Testis (tissue), 3 donors: Measurements from ENCODE around the gene HIPK3. TPM values are rescaled to one million over a fixed set of nuclear protein-coding genes. Genes with fewer than 3 reads are reported as not detected.
"Not testable (repeated sequence)": the region's sequence is repeated elsewhere in the genome, so short reads cannot be mapped to it uniquely, and the experiment has no call there.

Experiments
- DNase-seq: peaks from one replicate; pipeline ENCODE4 v3.0.0-alpha.2; 2019
- H3K27ac ChIP-seq, 2 donors: fragments of 200-600 bp; sonication (generic); one replicate each; pipeline ENCODE4 v1.5.1; 2019
- H3K27me3 ChIP-seq: fragments of 200-600 bp; sonication (generic); one replicate; pipeline ENCODE4 v1.5.1; 2019
- H3K36me3 ChIP-seq: fragments of 200-600 bp; sonication (generic); one replicate; pipeline ENCODE4 v1.5.1; 2017; ENCODE audit warnings: low read depth; ENCODE audit errors: missing control alignments
- H3K4me1 ChIP-seq: fragments of 200-600 bp; sonication (generic); one replicate; pipeline ENCODE4 v1.5.1; 2019
- H3K4me3 ChIP-seq, 2 donors: fragments of 200-600 bp; sonication (generic); one replicate each; pipeline ENCODE4 v1.5.1; 2017 to 2019
- H3K9me3 ChIP-seq: fragments of 200-600 bp; sonication (generic); one replicate; pipeline ENCODE4 v1.5.1; 2017
- POLR2A ChIP-seq: fragments of 450-650 bp; IDR thresholded peaks from one replicate; pipeline ENCODE4 v1.6.1; 2017; ENCODE audit warnings: antibody characterized with exemption, mild to moderate bottlenecking, moderate library complexity
- WGBS, 2 donors: methylation state at CpG; one replicate each; pipeline ENCODE4 v1.1.5; 2018; 5-methylcytosine and 5-hydroxymethylcytosine counted together
- intact Hi-C: fragments of 100-400 bp; cut with DNase I; formaldehyde crosslinking; loops from one replicate; pipeline ENCODE4 v1.15.1; 2023; ENCODE audit warnings: low total_unique reads
- polyA plus RNA-seq: library from polyadenylated mRNA; stranded (reverse); fragments of 350-450 nt; fragmentation: Illumina TruSeq; extraction: RNeasy Lipid Tissue Mini Kit (QIAGEN cat#74804); gene quantifications from one replicate; pipeline ENCODE4 v1.2.3, GENCODE V29; 2014; ENCODE audit warnings: low read depth, low replicate concordance; ENCODE audit not compliant: insufficient read depth
- total RNA-seq, 2 donors: library from RNA; depleted of rRNA; stranded (reverse); fragments of >200 nt; gene quantifications; one replicate each; pipeline ENCODE4 v1.2.3, GENCODE V29; 2016
- TF ChIP-seq, protein P1 (sequence below), 3 experiments: fragments of 450-650 bp in 2 of 3; fragments of 200-600 bp in 1 of 3; sonication (generic) in 1 of 3; IDR thresholded peaks; one replicate each; pipeline ENCODE4 v1.5.1; 2016 to 2019; ENCODE audit warnings: antibody characterized with exemption in 3 of 3, mild to moderate bottlenecking in 2 of 3, moderate library complexity in 1 of 3

The HIPK3 gene
- total and polyA plus RNA-seq, 3 donors from 2014 or later, result 47.6 to 90.2 (median 86.3) TPM

DNA sequence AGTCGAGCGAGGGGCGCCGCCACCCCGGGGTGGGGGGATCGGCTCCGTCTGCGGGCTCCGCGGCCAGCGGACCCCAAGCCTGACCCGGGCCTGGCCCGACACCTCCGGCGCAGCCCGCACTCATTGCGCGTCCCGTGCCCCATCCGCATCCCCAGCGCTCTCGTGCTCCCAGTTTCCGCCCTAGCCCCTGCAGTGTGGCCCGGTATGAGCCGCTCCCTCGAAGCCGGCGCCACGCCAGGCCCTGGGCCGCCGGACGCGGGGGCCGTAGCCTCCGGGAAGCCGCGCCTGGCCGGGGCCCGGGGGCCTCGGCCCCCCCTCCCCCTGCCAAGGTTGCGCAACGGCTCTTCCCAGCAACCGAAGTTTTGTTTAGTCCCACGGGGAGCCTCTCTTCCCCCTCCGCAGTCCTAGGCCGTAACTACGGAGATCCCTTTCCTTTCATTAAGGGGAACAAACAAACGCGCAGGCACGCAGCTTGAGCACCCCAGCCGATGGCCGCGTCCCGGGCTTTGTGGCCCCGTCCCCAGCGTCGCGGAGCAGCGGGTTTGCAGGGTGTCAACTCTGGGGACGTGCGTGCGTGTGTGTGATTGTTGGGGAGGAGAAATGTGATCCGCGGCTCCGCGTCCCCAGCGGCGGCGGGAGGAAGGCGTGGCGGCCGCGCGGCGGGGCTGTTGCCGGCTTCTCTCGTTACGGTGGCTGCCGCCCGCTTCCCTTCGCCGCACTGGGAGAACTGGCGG, 883 bp downstream of the HIPK3 start:
- TF ChIP-seq POLR2A, result no peak
- TF ChIP-seq, protein P1, sequence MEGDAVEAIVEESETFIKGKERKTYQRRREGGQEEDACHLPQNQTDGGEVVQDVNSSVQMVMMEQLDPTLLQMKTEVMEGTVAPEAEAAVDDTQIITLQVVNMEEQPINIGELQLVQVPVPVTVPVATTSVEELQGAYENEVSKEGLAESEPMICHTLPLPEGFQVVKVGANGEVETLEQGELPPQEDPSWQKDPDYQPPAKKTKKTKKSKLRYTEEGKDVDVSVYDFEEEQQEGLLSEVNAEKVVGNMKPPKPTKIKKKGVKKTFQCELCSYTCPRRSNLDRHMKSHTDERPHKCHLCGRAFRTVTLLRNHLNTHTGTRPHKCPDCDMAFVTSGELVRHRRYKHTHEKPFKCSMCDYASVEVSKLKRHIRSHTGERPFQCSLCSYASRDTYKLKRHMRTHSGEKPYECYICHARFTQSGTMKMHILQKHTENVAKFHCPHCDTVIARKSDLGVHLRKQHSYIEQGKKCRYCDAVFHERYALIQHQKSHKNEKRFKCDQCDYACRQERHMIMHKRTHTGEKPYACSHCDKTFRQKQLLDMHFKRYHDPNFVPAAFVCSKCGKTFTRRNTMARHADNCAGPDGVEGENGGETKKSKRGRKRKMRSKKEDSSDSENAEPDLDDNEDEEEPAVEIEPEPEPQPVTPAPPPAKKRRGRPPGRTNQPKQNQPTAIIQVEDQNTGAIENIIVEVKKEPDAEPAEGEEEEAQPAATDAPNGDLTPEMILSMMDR (IDR thresholded peaks at IDR 0.05), result peak in 1 of 3 experiments; percentile 18
- peak; percentile 85 for DNase-seq
- Histone ChIP-seq H3K27ac (peak overlapping the region; percentile 98 to 100), H3K36me3 (no peaks in the 10 kb centered on the region), H3K9me3 (no peaks in the 10 kb centered on the region), H3K4me1 (peaks cover 34% of the 10 kb centered on the region), H3K27me3 (no peaks in the 10 kb centered on the region), H3K4me3 (peak overlapping the region; percentile 70 to 92)
- intact Hi-C loops, result loop anchor here (10.0 kb wide), 1 partner anchor 67 kb away; no protein-coding TSS in a partner anchor
- 1% methylated on average over 20 to 68 of the region's 83 CpGs for WGBS, 2 donors

DNA sequence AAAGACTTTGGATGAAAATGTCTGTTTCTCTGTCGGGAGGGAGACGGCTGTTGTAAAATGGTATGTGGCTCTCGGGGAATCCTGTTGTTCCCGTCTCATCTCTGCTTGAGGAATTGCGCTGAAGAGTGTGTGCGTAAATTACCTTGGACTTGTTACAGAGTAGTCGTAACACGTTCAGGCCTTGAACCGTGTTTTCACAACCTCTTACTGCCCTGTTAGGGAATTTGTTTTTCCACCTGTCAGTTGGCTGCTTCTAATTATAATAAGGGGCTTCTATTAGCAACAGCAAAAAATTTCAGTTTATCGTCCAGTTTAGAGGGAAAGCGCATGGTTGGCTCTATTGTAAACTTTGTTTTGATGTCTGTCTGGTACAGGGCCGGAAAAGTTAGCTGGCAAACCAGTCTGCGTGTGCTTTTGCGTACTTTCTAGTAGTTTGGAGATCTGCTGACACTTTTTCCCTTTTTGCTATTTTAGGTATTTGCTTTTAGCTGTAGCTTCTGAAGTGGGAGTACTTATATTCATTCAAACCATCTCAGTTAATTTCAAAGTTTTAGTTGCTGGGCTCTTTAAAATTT, 1.5 kb downstream of the HIPK3 start:
- no peak for TF ChIP-seq POLR2A
- TF ChIP-seq, protein P1 (IDR thresholded peaks at IDR 0.05), result no peak
- Histone ChIP-seq H3K27ac (peak overlapping the region; percentile 98 to 100), H3K4me3 (peak overlapping the region; percentile 70 to 92), H3K9me3 (no peaks in the 10 kb centered on the region), H3K27me3 (no peaks in the 10 kb centered on the region), H3K36me3 (no peaks in the 10 kb centered on the region), H3K4me1 (peaks cover 41% of the 10 kb centered on the region)
- peak; percentile 72 for DNase-seq
- 1 to 2% methylated on average over 14 of the region's 14 CpGs for WGBS, 2 donors
- intact Hi-C loops, result loop anchor here (10.0 kb wide), 1 partner anchor 66 kb away; no protein-coding TSS in a partner anchor

DNA sequence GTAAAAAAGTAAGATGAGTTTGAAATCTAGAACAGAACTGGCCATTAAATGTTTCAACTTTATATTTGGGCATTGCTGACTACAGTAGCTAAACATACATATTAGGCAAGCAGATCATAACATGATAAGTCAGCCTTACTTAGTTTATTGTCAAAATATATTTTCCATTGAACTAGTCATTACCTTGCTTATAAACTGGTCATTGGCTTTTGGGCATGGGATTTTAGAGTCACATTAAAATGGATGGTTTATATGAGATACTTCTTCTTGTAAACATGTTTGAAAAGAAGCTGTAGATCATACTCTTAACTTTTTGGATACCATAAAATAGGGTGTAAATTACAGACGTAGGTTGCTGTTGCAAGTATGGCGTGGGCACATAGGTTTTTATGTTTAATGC, 2.7 kb downstream of the HIPK3 start:
- TF ChIP-seq, protein P1 (IDR thresholded peaks at IDR 0.05), result no peak
- no peak for TF ChIP-seq POLR2A
- 25 to 29% methylated on average over 2 of the region's 2 CpGs for WGBS, 2 donors
- peak overlapping the region; percentile 70 to 92 for H3K4me3 ChIP-seq
- H3K4me1 ChIP-seq, result peaks cover 50% of the 10 kb centered on the region
- intact Hi-C loops, result loop anchor here (10.0 kb wide), 1 partner anchor 65 kb away; no protein-coding TSS in a partner anchor
- H3K27me3 ChIP-seq, result no peaks in the 10 kb centered on the region
- no peaks in the 10 kb centered on the region for H3K36me3 ChIP-seq
- DNase-seq, result no peak
- no peaks in the 10 kb centered on the region for H3K9me3 ChIP-seq
- H3K27ac ChIP-seq, result peak overlapping the region; percentile 98 to 100

DNA sequence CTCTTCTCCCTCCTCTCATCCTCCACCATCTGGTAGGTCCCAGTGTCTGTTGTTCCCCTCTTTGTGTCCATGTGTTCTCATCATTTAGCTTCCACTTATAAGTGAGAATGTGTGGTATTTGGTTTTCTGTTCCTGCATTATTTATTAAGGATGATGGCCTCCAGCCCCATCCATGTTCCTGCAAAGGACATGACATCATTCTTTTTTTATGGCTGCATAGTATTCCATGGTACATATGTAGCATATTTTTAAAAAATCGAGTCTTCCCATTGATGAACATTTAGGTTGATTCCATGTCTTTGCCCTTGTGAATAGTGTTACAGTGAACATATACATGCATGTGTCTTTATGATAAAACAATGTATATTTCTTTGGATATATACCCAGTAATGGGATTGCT, 4.2 kb downstream of the HIPK3 start:
- DNase-seq, H3K36me3 ChIP-seq, H3K9me3 ChIP-seq, H3K27me3 ChIP-seq, intact Hi-C loops, H3K4me3 ChIP-seq: not testable (repeated sequence)
- H3K27ac ChIP-seq, result peak overlapping the region in 1 of 2 donors; percentile 100
- WGBS, 2 donors, result 55 to 82% methylated on average over 1 of the region's 1 CpG
- H3K4me1 ChIP-seq, result peaks cover 51% of the 10 kb centered on the region

DNA sequence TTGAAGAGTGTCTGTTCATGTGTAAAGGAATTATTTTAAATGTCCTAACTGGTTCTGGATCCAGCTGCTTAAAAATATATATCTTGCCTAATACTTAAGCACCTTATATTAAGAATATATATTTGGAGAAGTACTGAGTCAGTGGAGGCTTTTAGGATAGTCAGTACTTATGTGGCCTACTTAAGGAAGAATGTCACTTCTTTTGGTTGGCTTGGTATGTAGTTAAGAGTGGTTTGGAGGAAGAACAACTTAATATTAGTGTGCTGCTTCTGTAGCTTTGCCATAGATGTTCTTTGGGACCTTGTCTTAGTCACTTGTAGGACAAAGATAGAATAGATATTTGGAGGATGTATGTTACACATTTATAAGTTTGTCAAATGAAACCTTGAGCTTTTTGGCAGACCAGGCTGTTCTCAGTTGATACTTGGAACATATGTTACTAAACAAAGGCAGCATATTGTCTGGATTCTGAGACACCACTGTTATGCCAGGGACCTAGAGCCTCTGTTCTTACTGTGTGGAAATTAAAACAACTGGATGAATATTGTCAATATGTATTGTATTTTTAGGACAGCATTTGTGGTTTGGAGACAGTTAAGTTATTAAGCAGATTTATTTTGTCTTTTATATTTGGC, 4.9 kb downstream of the HIPK3 start:
- Histone ChIP-seq H3K4me3 (no peak overlapping the region), H3K4me1 (peaks cover 54% of the 10 kb centered on the region), H3K36me3 (no peaks in the 10 kb centered on the region), H3K27ac (peak overlapping the region in 1 of 2 donors; percentile 100), H3K27me3 (no peaks in the 10 kb centered on the region), H3K9me3 (no peaks in the 10 kb centered on the region)
- intact Hi-C loops, result no loop called here
- peak; percentile 40 for DNase-seq
- TF ChIP-seq POLR2A, result no peak
- TF ChIP-seq, protein P1 (IDR thresholded peaks at IDR 0.05), result no peak
